ENCODE results near the gene GULP1.

GULP1 gene

GRCh38 chr2:188326290-188326668, 34.6 kb downstream of the GULP1 start:
- no peak overlapping the region for H3K4me3 ChIP-seq (replicated peaks; ENCODE audit: insufficient read depth, low read length)
- TF ChIP-seq POLR2AphosphoS5 (IDR thresholded peaks at IDR 0.05; ENCODE audit: low read depth) = no peak
- no peak for TF ChIP-seq CTCF (IDR thresholded peaks at IDR 0.05; ENCODE audit: insufficient read depth, low read length)
- no peak for TF ChIP-seq REST (IDR thresholded peaks at IDR 0.05; ENCODE audit: insufficient replicate concordance, low read depth)
- TF ChIP-seq SPI1 (IDR thresholded peaks at IDR 0.05; ENCODE audit: borderline replicate concordance, low read depth) = no peak
- no peak for TF ChIP-seq GABPA (IDR thresholded peaks at IDR 0.05; ENCODE audit: low read depth)
- DNase-seq (ENCODE audit: low read depth in 1 of 2, low spot score in 1 of 2) = no peak
- no peak overlapping the region for H3K27ac ChIP-seq (replicated peaks)
- H3K27me3 ChIP-seq (ENCODE audit: insufficient read depth, poor library complexity, severe bottlenecking) = no peaks in the 10 kb centered on the region

GRCh38 chr2:188326669-188327301, 35.1 kb downstream of the GULP1 start:
- no peak for TF ChIP-seq GABPA (IDR thresholded peaks at IDR 0.05; ENCODE audit: low read depth)
- TF ChIP-seq REST (IDR thresholded peaks at IDR 0.05; ENCODE audit: insufficient replicate concordance, low read depth) = no peak
- TF ChIP-seq SPI1 (IDR thresholded peaks at IDR 0.05; ENCODE audit: borderline replicate concordance, low read depth) = no peak
- no peak for TF ChIP-seq CTCF (IDR thresholded peaks at IDR 0.05; ENCODE audit: insufficient read depth, low read length)
- no peak for TF ChIP-seq POLR2AphosphoS5 (IDR thresholded peaks at IDR 0.05; ENCODE audit: low read depth)
- Histone ChIP-seq H3K27me3 (ENCODE audit: insufficient read depth, poor library complexity, severe bottlenecking) (no peaks in the 10 kb centered on the region), H3K4me3 (replicated peaks; ENCODE audit: insufficient read depth, low read length) (no peak overlapping the region), H3K27ac (replicated peaks) (no peak overlapping the region)
- no peak for DNase-seq (ENCODE audit: low read depth in 1 of 2, low spot score in 1 of 2)

- no peak overlapping the region for H3K27ac ChIP-seq (replicated peaks)
- TF ChIP-seq POLR2AphosphoS5 (IDR thresholded peaks at IDR 0.05; ENCODE audit: low read depth) = no peak
- TF ChIP-seq REST (IDR thresholded peaks at IDR 0.05; ENCODE audit: insufficient replicate concordance, low read depth) = no peak
- no peak for TF ChIP-seq SPI1 (IDR thresholded peaks at IDR 0.05; ENCODE audit: borderline replicate concordance, low read depth)
- TF ChIP-seq GABPA (IDR thresholded peaks at IDR 0.05; ENCODE audit: low read depth) = no peak
- no peak for TF ChIP-seq CTCF (IDR thresholded peaks at IDR 0.05; ENCODE audit: insufficient read depth, low read length)
- H3K27me3 ChIP-seq (ENCODE audit: insufficient read depth, poor library complexity, severe bottlenecking) = no peaks in the 10 kb centered on the region
- DNase-seq (ENCODE audit: low read depth in 1 of 2, low spot score in 1 of 2) = no peak
- no peak overlapping the region for H3K4me3 ChIP-seq (replicated peaks; ENCODE audit: insufficient read depth, low read length)
These were observed 36.0 kb downstream of the GULP1 start for GRCh38 chr2:188327518-188328213.
